HepG2 (cell line): ENCODE data around the gene MYO7B. TPM values are rescaled to one million over a fixed set of nuclear protein-coding genes. Genes with fewer than 3 reads are reported as not detected.

Experiments
- ATAC-seq: fragments of 200-7000 bp; cut with Tn5 transposase; 3 replicates; pipeline ENCODE4 v1.9.1; 2020; ENCODE audit warnings: mild to moderate bottlenecking, moderate library complexity
- BruUV-seq: library from RNA; stranded (reverse); fragments of 400-500 nt; replicated peaks from 2 replicates; lab custom pipeline; 2021; lab: Mats Ljungman, UMichigan
- CTCF ChIA-PET: fragments of 300-600 bp; formaldehyde crosslinking; extraction: SDS; loops from one replicate; lab custom pipeline; 2021; ENCODE audit warnings: low total read pairs, inconsistent platforms, low intra/inter-chr PET ratio; lab: Yijun Ruan, JAX
- POLR2A ChIA-PET: fragments of 350-600 bp; sonication (Branson Sonifier 250); formaldehyde crosslinking; loops from one replicate; lab custom pipeline; 2020; ENCODE audit warnings: antibody characterized with exemption, inconsistent platforms; lab: Yijun Ruan, JAX
- DNase-seq: peaks from one replicate; pipeline ENCODE4 v3.0.0-alpha.2; 2015; ENCODE audit warnings: low spot score
- FAIRE-seq: peaks from 3 replicates; lab custom pipeline; 2011; peaks lifted over from hg19 to GRCh38; lab: Jason Lieb, UNC
- H2AFZ ChIP-seq: one replicate; pipeline ENCODE4 v1.6.1; 2011; ENCODE audit warnings: low read length, inconsistent platforms
- H3K27ac ChIP-seq: fragments of 300-600 bp; 3 replicates; pipeline ENCODE4 v1.8.0; 2011; ENCODE audit warnings: mixed run types, mild to moderate bottlenecking, mixed read lengths, low read length, inconsistent platforms; ENCODE audit not compliant: insufficient read depth; ENCODE audit errors: extremely low read length
- H3K27me3 ChIP-seq, 2 experiments: fragments of 200-600 bp in 1 of 2; 2 replicates in 1 of 2; 3 replicates in 1 of 2; pipeline versions ENCODE4 v1.6.0 to v1.8.0; 2011; ENCODE audit warnings: low read length in 2 of 2, mild to moderate bottlenecking in 2 of 2, moderate library complexity in 2 of 2, inconsistent platforms in 1 of 2; ENCODE audit not compliant: insufficient read depth in 2 of 2, control insufficient read depth in 1 of 2
- H3K36me3 ChIP-seq, 2 experiments: fragments of 200-600 bp in 1 of 2; replicated peaks in 1 of 2; 2 replicates in 1 of 2; 3 replicates in 1 of 2; pipeline versions ENCODE4 v1.5.1 to v1.8.0; 2011; ENCODE audit warnings: low read length in 2 of 2, inconsistent platforms in 1 of 2; ENCODE audit not compliant: insufficient read depth in 2 of 2, control insufficient read depth in 1 of 2
- H3K4me1 ChIP-seq: 2 replicates; pipeline ENCODE4 v1.5.1; 2012; ENCODE audit warnings: low read length, inconsistent platforms; ENCODE audit not compliant: insufficient read depth
- H3K4me2 ChIP-seq: 2 replicates; pipeline ENCODE4 v1.6.0; 2011; ENCODE audit warnings: low read depth, low read length, inconsistent platforms
- H3K4me3 ChIP-seq, 3 experiments: fragments of 200-600 bp in 1 of 3; sonication (generic), shearing (Covaris generic) in 1 of 3; replicated peaks in 1 of 3; 2 replicates each; pipeline ENCODE4 v1.5.1; 2011 to 2016; ENCODE audit warnings: low read length in 3 of 3, inconsistent platforms in 2 of 3, low read depth in 2 of 3, mild to moderate bottlenecking in 2 of 3, control low read depth in 1 of 3, mixed read lengths in 1 of 3; ENCODE audit not compliant: insufficient read depth in 1 of 3
- H3K79me2 ChIP-seq: one replicate; pipeline ENCODE4 v1.6.1; 2011; ENCODE audit warnings: low read length, inconsistent platforms; ENCODE audit not compliant: insufficient read depth
- H3K9ac ChIP-seq: 2 replicates; pipeline ENCODE4 v1.6.0; 2011; ENCODE audit warnings: mild to moderate bottlenecking, low read depth, low read length, inconsistent platforms; ENCODE audit not compliant: insufficient read depth
- H3K9me3 ChIP-seq: 2 replicates; pipeline ENCODE4 v1.5.1; 2012; ENCODE audit warnings: mild to moderate bottlenecking, low read length
- H4K20me1 ChIP-seq: 2 replicates; pipeline ENCODE4 v1.6.0; 2011; ENCODE audit warnings: inconsistent platforms, mild to moderate bottlenecking, low read length, moderate library complexity; ENCODE audit not compliant: insufficient read depth
- ARID3A ChIP-seq: IDR thresholded peaks from 2 replicates; pipeline ENCODE4 v1.6.1; 2012; ENCODE audit warnings: low read depth, low read length, improper control_type of control experiment
- DR1 ChIP-seq: sonication (generic); formaldehyde crosslinking; IDR thresholded peaks from 2 replicates; pipeline ENCODE4 v1.8.0; 2021; ENCODE audit warnings: mild to moderate bottlenecking, missing genetic modification reagents, inconsistent platforms
- ETV5 ChIP-seq: IDR thresholded peaks from 2 replicates; pipeline ENCODE4 v1.6.1; 2018; ENCODE audit warnings: missing biosample characterization, missing genetic modification reagents, inconsistent platforms, borderline replicate concordance
- ETV6 ChIP-seq: sonication (generic); formaldehyde crosslinking; conservative IDR thresholded peaks from 2 replicates; pipeline ENCODE4 v1.4.0; 2020; ENCODE audit warnings: missing genetic modification reagents
- FUBP1 ChIP-seq: sonication (generic); formaldehyde crosslinking; IDR thresholded peaks from 2 replicates; pipeline ENCODE4 v1.5.1; 2020; ENCODE audit warnings: missing genetic modification reagents, mild to moderate bottlenecking, borderline replicate concordance
- HDAC2 ChIP-seq: sonication (generic); formaldehyde crosslinking; IDR thresholded peaks from 2 replicates; pipeline ENCODE4 v1.4.0; 2020; ENCODE audit warnings: missing genetic modification reagents
- KAT7 ChIP-seq: IDR thresholded peaks from 2 replicates; pipeline ENCODE4 v1.6.1; 2018; ENCODE audit warnings: borderline replicate concordance, missing compliant biosample characterization
- YEATS2 ChIP-seq: sonication (generic); formaldehyde crosslinking; IDR thresholded peaks from 2 replicates; pipeline ENCODE4 v1.4.0; 2020; ENCODE audit warnings: missing genetic modification reagents, borderline replicate concordance
- ZFP41 ChIP-seq: sonication (generic); formaldehyde crosslinking; IDR thresholded peaks from 2 replicates; pipeline ENCODE4 v1.4.0; 2020; ENCODE audit warnings: mild to moderate bottlenecking, missing genetic modification reagents, borderline replicate concordance
- ZKSCAN5 ChIP-seq: sonication (generic); formaldehyde crosslinking; IDR thresholded peaks from 2 replicates; pipeline ENCODE4 v1.5.1; 2020; ENCODE audit warnings: mild to moderate bottlenecking, missing genetic modification reagents
- ZNF24 ChIP-seq: fragments of 450-650 bp; IDR thresholded peaks from 2 replicates; pipeline ENCODE4 v1.6.1; 2017; ENCODE audit warnings: antibody characterized with exemption, mild to moderate bottlenecking
- ZNF580 ChIP-seq: IDR thresholded peaks from 2 replicates; pipeline ENCODE4 v1.6.1; 2016; ENCODE audit warnings: low read depth, borderline replicate concordance
- ZXDC ChIP-seq: sonication (generic); formaldehyde crosslinking; IDR thresholded peaks from 2 replicates; pipeline ENCODE4 v1.5.0; 2020; ENCODE audit warnings: mild to moderate bottlenecking, missing genetic modification reagents
- WGBS: methylation state at CpG from one replicate; pipeline ENCODE4 v1.1.6; 2017; ENCODE audit warnings: low lambda C conversion rate; 5-methylcytosine and 5-hydroxymethylcytosine counted together
- in situ Hi-C: cut with HindIII; loops from 2 replicates; pipeline ENCODE4 v1.10.0; 2017; ENCODE audit warnings: low pct_unique_long_range_greater_than_20kb; ENCODE audit not compliant: extremely low pct_ligation_motif_present
- intact Hi-C: fragments of 100-400 bp; cut with micrococcal nuclease; formaldehyde crosslinking; loops from one replicate; pipeline ENCODE4 v1.10.0; 2022; ENCODE audit not compliant: unreplicated experiment
- polyA plus RNA-seq, 8 experiments: library from polyadenylated mRNA; depleted of rRNA in 3 of 8; stranded (reverse) in 7 of 8; unstranded in 1 of 8; fragments of >200 nt; fragmentation: Illumina TruSeq in 4 of 8; extraction: Trizol in 4 of 8; gene quantifications; 2 replicates each; pipeline versions ENCODE4 v1.2.1 to v1.2.3, GENCODE V29; 2011 to 2016; ENCODE audit warnings: low read depth in 4 of 8, missing spikeins in 1 of 8, mixed read lengths in 1 of 8; ENCODE audit not compliant: insufficient read depth in 1 of 8
- total RNA-seq, 5 experiments: library from RNA; depleted of rRNA; stranded (reverse); fragments of >200 nt; fragmentation: Illumina TruSeq; extraction: Trizol; gene quantifications; 2 replicates each; pipeline ENCODE4 v1.2.3, GENCODE V29; 2016; ENCODE audit warnings: low read depth in 1 of 5

The MYO7B gene
- total and polyA plus RNA-seq, 2 of the 13 experiments (the other 11 are each of a cell fraction or from before 2014, with no cell fraction given) = not detected

GRCh38 chr2:127609818-127610217 is 74.3 kb downstream of the MYO7B start:
- CTCF ChIA-PET = no interaction called here
- POLR2A ChIA-PET = no interaction called here
- no TSS peak for BruUV-seq
- no peaks in the 10 kb centered on the region for H3K4me1 ChIP-seq
- ATAC-seq (no peak), DNase-seq (no peak), FAIRE-seq (no peak)
- in situ Hi-C loops = no loop called here
- no peak overlapping the region for H3K4me3 ChIP-seq
- 45% methylated on average over 8 of the region's 8 CpGs for WGBS
- no peak overlapping the region for H3K27ac ChIP-seq
- no peak overlapping the region for H2AFZ ChIP-seq
- peaks cover 14 to 97% of the 10 kb centered on the region in 2 experiments for H3K27me3 ChIP-seq
- H3K36me3 ChIP-seq = no peaks in the 10 kb centered on the region
- TF ChIP-seq FUBP1 (CRISPR knock-in tag) = no peak
- TF ChIP-seq ARID3A = no peak
- TF ChIP-seq HDAC2 (CRISPR knock-in tag) = no peak
- no peak for TF ChIP-seq KAT7 (CRISPR knock-in tag)
- no peak for TF ChIP-seq ZNF580
- no peak for TF ChIP-seq ZNF24
- no peak for TF ChIP-seq ETV6 (CRISPR knock-in tag)
- no peak for TF ChIP-seq ZFP41 (CRISPR knock-in tag)
- TF ChIP-seq YEATS2 (CRISPR knock-in tag) = no peak
- TF ChIP-seq ZXDC (CRISPR knock-in tag) = no peak
- no peak for TF ChIP-seq ZKSCAN5 (CRISPR knock-in tag)
- no peak for TF ChIP-seq DR1 (CRISPR knock-in tag)
- TF ChIP-seq ETV5 (CRISPR knock-in tag) = no peak
- H3K79me2 ChIP-seq = no peaks in the 10 kb centered on the region
- H4K20me1 ChIP-seq = no peaks in the 10 kb centered on the region
- intact Hi-C loops = no loop called here
- no peak overlapping the region for H3K4me2 ChIP-seq
- no peak overlapping the region for H3K9ac ChIP-seq
- no peaks in the 10 kb centered on the region for H3K9me3 ChIP-seq
